ENCODE measurements around the gene MAP6D1. TPM values are rescaled to one million over a fixed set of nuclear protein-coding genes. Genes with fewer than 3 reads are reported as not detected.

The MAP6D1 gene
- total RNA-seq, 2 donors from 2014 or later, result 17.3 to 22.3 TPM

DNA sequence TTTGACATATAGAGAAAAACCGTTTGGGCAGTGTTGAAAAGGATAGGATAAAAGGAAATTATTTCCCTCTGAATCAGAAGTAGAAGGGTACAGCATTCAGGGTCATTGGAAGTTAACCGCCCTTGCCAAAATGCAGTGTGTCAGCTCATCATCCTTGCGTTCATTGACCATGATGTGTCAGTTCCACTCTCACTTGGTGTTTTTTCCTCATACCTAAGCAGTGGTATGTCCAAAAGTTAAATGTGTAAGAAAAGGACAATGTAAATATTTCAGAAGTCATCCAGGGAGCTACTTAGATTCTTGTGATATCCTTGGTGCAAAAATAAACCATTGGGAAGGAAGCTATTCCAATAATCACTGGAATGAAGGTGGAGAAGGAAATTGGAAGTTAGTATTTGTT lies 50.7 kb downstream of the MAP6D1 start:
- no peaks in the 10 kb centered on the region for H3K9me3 ChIP-seq
- TF ChIP-seq POLR2A (IDR thresholded peaks at IDR 0.05) (no peak), POLR2AphosphoS5 (IDR thresholded peaks at IDR 0.05) (no peak)
- TF ChIP-seq, protein P1, sequence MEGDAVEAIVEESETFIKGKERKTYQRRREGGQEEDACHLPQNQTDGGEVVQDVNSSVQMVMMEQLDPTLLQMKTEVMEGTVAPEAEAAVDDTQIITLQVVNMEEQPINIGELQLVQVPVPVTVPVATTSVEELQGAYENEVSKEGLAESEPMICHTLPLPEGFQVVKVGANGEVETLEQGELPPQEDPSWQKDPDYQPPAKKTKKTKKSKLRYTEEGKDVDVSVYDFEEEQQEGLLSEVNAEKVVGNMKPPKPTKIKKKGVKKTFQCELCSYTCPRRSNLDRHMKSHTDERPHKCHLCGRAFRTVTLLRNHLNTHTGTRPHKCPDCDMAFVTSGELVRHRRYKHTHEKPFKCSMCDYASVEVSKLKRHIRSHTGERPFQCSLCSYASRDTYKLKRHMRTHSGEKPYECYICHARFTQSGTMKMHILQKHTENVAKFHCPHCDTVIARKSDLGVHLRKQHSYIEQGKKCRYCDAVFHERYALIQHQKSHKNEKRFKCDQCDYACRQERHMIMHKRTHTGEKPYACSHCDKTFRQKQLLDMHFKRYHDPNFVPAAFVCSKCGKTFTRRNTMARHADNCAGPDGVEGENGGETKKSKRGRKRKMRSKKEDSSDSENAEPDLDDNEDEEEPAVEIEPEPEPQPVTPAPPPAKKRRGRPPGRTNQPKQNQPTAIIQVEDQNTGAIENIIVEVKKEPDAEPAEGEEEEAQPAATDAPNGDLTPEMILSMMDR (IDR thresholded peaks at IDR 0.05), result no peak
- H3K36me3 ChIP-seq, result no peaks in the 10 kb centered on the region
- 87% methylated on average over 3 of the region's 3 CpGs for WGBS
- H3K4me3 ChIP-seq, result no peak overlapping the region
- intact Hi-C loops (cut with DNase I), result no loop called here
- H3K4me1 ChIP-seq (replicated peaks), result no peaks in the 10 kb centered on the region
- DNase-seq (ENCODE audit: low spot score), result no peak
- no peak overlapping the region for H3K27ac ChIP-seq
- H3K27me3 ChIP-seq (replicated peaks; ENCODE audit: insufficient read depth), result no peaks in the 10 kb centered on the region

DNA sequence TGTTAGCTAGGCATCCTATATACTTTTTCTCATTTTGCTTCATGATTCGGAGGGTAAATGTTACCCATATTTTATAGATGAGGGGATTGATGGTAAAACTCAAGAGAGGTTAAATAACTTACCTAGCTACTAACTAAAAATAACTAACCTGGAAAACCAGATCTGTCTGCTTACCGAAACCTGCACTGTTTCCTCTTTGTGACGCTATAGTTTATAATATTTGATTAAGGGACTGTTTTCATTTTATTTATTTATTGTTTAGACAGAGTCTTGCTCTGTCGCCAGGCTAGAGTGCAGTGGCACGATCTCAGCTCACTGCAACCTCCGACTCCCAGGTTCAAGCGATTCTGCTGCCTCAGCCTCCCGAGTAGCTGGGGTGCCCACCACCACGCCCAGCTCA lies 55.9 kb downstream of the MAP6D1 start:
- DNase-seq (ENCODE audit: low spot score), result peak; percentile 10
- intact Hi-C loops (cut with DNase I), result loop anchor here (5.0 to 10.0 kb wide), 2 partner anchors 132 to 515 kb away; partner anchors contain the start of genes B3GNT5 and KLHL24

DNA sequence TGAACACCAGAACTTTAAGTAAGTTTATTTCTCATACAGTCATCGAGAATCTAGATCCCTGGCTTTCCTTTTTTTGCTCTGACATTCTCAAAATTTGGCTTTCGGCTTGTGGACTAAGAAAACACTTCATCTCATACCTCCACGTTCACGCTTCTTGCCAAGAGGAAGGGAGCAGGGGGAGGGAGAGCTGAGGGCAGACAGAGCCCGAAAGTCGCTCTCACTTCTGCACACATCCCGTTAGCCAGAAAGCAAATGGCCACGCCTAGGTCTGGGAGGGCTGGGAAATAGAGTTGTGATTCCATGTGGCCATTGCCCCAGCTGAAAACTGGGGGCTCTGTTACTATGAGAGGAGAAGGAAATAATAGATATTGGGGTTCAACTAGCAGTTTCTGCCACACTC lies 57.3 kb downstream of the MAP6D1 start:
- Histone ChIP-seq H3K4me1 (replicated peaks) (no peaks in the 10 kb centered on the region), H3K36me3 (no peaks in the 10 kb centered on the region), H3K4me3 (no peak overlapping the region), H3K27ac (peak overlapping the region; percentile 78 to 81), H3K27me3 (replicated peaks; ENCODE audit: insufficient read depth) (no peaks in the 10 kb centered on the region), H3K9me3 (no peaks in the 10 kb centered on the region)
- WGBS, result 69% methylated on average over 8 of the region's 8 CpGs
- DNase-seq (ENCODE audit: low spot score), result no peak
- intact Hi-C loops (cut with DNase I), result loop anchor here (5.0 to 10.0 kb wide), 2 partner anchors 131 to 513 kb away; partner anchors contain the start of genes B3GNT5 and KLHL24
- TF ChIP-seq POLR2AphosphoS5 (IDR thresholded peaks at IDR 0.05), result no peak

More for the DNA sequence above, 55.9 kb downstream of the MAP6D1 start:
- Histone ChIP-seq H3K27ac (peak overlapping the region; percentile 78 to 81), H3K9me3 (no peaks in the 10 kb centered on the region), H3K36me3 (no peaks in the 10 kb centered on the region), H3K27me3 (replicated peaks; ENCODE audit: insufficient read depth) (no peaks in the 10 kb centered on the region), H3K4me3 (no peak overlapping the region), H3K4me1 (replicated peaks) (no peaks in the 10 kb centered on the region)
- 72% methylated on average over 9 of the region's 9 CpGs for WGBS
- TF ChIP-seq, protein P1 (IDR thresholded peaks at IDR 0.05), result no peak
- peak; percentile 59 for TF ChIP-seq POLR2AphosphoS5 (IDR thresholded peaks at IDR 0.05)
- TF ChIP-seq POLR2A (IDR thresholded peaks at IDR 0.05), result no peak

GRCh38 chr3:183766745-183767606 lies 58.4 kb downstream of the MAP6D1 start:
- no peak overlapping the region for H3K4me3 ChIP-seq
- 67% methylated on average over 9 of the region's 9 CpGs for WGBS
- no peak for TF ChIP-seq POLR2A (IDR thresholded peaks at IDR 0.05)
- TF ChIP-seq, protein P1 (IDR thresholded peaks at IDR 0.05), result peak; percentile 69 to 90 (median 84)
- peak; percentile 44 for TF ChIP-seq POLR2AphosphoS5 (IDR thresholded peaks at IDR 0.05)
- intact Hi-C loops (cut with DNase I), result loop anchor here (2.0 to 10.0 kb wide), 3 partner anchors 130 to 512 kb away; partner anchors contain the start of genes B3GNT5 and KLHL24
- no peaks in the 10 kb centered on the region for H3K9me3 ChIP-seq
- peak; percentile 78 for DNase-seq (ENCODE audit: low spot score)
- no peaks in the 10 kb centered on the region for H3K4me1 ChIP-seq (replicated peaks)
- no peaks in the 10 kb centered on the region for H3K27me3 ChIP-seq (replicated peaks; ENCODE audit: insufficient read depth)
- H3K27ac ChIP-seq, result peak overlapping the region; percentile 78 to 81
- no peaks in the 10 kb centered on the region for H3K36me3 ChIP-seq

GRCh38 chr3:183766107-183766506 lies 59.3 kb downstream of the MAP6D1 start:
- intact Hi-C loops (cut with DNase I), result loop anchor here (2.0 to 10.0 kb wide), 3 partner anchors 129 to 511 kb away; partner anchors contain the start of genes B3GNT5 and KLHL24

More at GRCh38 chr3:183766107-183766506, 59.3 kb downstream of the MAP6D1 start:
- H3K4me3 ChIP-seq, result no peak overlapping the region
- no peaks in the 10 kb centered on the region for H3K36me3 ChIP-seq
- no peak for DNase-seq (ENCODE audit: low spot score)
- peak overlapping the region; percentile 78 to 81 for H3K27ac ChIP-seq
- no peaks in the 10 kb centered on the region for H3K4me1 ChIP-seq (replicated peaks)
- no peaks in the 10 kb centered on the region for H3K9me3 ChIP-seq
- H3K27me3 ChIP-seq (replicated peaks; ENCODE audit: insufficient read depth), result no peaks in the 10 kb centered on the region
- TF ChIP-seq POLR2A (IDR thresholded peaks at IDR 0.05), result no peak
- TF ChIP-seq, protein P1 (IDR thresholded peaks at IDR 0.05), result no peak
- no peak for TF ChIP-seq POLR2AphosphoS5 (IDR thresholded peaks at IDR 0.05)

Measured in prostate gland (tissue), 2 donors.